ENCODE measurements around the gene ASXL1.

Gene ASXL1

DNA sequence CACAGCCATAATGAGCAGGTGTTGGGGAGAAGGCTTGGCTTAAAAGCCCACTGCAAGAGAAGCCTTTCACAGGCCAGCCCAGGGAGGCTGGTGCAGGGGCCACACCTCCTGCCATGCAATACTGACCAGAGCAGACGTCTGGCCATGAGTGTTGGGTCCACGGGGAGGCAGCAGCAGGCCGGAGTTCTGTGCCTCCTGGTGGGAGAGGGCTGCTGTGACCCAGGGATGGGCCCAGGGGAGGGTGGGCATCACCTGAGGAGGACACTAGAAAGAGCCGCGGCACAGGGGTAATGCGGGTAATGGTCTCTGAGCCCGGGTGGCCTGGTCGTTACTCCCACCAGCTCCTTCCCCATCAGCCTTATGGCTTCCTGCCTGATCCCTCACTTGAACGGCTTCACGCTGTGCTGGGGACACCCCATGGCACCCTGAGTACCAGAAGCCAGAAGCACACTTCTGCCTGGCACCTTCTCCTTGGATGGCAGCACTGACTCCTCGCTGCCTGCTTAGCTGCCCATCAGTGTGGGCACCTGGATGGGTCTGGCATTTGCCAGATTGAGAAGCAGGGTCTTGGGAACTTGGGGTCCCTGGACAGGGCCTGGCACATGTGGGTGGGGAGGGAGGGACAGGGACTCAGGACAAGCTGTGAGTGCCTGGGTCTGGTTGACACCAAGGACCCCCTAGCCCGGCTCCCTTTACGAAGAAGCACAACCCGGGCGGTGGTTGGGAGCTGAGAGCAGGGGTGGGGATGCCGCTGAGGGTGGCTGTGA, 108.8 kb downstream of the ASXL1 start:
- DNase-seq (ENCODE audit: low read depth) = no peak

DNA sequence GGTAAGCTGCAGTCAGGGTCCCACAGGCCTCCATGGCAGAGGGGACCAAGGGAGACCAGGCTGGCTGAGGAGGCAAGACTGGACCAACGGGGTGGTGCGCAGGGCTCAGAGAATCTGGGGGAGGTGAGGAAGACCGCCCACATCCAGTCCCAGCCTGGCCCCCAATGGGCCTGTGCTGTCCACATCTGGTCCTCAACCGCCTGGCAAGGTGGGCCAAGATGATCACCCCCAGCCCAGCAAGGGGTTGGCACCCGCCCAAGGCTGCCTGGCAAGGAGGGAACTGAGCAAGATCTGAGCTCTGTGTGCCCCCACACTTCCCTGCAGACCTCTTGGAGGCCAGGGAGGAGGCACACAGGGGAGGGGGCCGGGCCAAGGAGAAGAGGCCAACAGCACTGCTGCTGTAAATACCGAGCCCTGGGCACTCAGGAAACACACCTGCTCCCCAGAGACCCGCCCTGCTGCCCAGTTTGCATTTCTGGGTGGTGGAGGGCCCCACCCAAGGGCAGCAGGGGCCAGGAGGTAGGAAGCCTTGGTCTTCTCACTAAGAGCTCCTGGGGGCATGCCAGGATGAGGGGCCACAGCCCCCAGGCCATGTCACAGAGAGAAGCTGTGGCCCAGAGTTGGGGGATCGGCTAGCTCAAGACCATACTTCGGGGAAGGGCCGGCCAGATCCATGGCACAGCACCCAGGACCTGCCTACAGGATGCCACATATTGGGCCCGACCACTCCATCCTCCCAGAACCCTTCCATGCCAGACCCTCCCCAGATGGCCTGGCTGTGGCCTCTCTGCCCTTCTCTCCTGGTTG, 109.6 kb downstream of the ASXL1 start:
- DNase-seq (ENCODE audit: low read depth) = no peak

DNA sequence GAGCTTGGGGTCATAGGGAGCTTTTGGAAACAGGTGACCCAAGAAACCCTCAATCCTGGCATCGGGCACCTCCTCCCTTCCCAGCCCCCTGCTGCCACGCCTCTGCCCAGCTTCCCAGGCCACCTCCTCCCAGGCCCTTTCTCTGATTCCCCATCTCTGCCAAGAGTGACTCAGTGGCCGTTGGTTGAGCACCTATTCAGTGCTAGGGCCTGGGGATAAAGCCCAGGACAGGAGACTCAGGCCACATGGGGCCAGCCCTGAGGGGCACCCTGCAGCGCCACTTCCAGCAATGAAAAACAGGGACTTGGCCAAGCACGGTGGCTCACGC, 110.1 kb downstream of the ASXL1 start:
- no peak for DNase-seq (ENCODE audit: low read depth)

DNA sequence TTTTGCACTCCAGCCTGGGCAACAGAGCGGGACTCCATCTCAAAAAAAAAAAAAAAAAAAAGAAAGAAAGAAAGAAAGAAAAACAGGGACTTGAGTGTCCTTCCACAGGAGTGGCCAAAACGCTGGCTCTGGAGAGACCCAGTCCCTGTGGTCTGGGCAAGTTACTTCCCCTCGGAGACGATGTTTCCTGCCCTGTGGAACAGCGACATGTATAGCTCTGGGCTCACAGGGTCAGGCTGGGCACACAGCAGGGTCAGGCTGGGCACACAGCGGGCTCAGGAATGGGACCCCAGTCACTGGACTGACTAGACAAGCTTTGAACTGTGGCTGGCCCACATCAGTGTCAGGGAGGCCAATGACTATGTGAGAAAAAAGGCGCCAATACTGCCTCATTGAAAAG, 110.7 kb downstream of the ASXL1 start:
- DNase-seq (ENCODE audit: low read depth) = no peak

DNA sequence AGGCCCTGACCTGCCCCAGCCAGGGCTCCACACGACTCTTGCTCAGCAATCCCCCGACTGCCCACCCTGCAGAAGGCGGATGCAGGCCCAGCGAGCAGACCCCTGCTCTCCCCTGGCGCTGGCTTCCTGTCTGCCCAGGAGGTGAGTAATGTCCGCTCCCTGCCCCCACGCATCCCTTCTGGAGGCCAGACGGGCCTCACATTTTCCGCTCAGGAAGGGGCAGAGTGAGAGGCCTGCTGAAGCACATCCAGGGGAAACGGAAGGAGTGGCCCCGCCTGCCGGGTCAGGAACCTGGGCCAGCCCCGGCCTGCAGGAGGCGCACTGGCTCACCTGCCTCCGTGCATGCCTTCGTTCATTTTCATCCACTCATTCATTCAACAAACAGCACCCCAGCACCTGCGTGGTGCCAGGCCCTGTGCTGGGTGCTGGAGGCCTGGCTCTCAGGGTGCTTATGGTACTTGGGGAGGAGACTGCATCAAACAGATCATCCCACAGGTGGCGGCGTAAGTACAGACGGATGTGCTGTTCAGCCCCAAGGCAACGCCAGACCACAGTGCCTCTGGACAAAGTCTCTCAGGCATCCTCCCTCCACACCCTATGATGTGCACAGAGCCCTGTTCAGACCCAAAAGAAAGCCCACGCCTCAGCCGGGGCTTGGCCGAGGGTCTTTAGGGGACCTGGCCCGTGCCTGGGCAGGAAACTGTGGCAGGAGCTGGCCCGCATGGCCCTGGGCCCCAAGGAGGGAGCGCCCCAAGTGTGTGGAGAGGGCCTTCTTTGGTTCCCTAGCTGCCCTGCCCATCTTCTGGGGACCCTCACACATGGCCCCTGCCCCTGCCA, 112.1 kb downstream of the ASXL1 start:
- no peak for DNase-seq (ENCODE audit: low read depth)

DNA sequence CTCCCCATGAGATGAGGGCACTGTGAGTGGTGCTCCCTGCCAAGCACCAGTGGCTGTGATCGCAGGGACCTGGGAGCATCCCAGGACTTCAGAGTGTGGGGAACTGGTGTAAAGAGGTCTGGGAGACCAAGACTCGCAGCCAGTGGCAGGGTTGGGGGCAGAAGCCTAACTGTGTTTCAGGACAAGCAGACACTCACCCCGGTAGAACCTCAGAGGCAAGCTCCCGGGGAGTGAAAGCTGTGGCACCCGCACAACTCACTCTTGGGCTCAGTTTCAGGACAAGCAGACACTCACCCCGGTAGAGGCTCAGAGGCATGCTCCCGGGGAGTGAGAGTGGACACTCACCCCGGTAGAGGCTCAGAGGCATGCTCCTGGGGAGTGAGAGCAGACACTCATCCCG, 112.8 kb downstream of the ASXL1 start:
- DNase-seq (ENCODE audit: low read depth) = no peak

DNA sequence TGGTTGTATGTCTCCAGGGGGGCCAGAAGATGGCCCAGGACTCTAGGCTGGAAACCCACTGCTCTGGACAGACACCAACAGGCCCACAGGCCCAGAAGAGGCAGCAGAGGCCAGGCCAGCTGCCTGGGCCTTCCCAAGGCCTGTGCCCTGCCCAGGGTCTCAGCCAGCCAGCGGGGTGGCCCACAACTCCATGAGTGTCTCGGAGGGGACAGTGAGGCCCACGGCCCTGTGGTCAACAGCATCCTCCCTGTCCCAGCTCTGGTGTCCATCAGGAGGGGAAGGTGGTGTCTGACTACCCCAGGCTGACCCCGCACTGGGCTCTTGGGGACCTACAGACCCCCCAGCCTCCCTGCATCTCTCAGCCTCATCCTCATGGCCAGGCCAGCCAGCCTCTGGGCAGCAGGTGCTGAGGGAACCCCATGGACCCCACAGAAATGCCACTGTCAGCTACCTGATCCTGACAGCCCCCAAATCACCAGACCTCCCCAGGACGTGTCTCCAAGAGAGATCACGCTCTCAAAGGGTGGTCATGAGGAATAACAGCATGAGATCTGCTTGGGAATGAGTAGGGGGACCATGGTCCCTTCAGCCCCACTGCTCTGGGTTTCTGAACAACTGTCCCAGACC, 114.6 kb downstream of the ASXL1 start:
- no peak for DNase-seq (ENCODE audit: low read depth)

DNA sequence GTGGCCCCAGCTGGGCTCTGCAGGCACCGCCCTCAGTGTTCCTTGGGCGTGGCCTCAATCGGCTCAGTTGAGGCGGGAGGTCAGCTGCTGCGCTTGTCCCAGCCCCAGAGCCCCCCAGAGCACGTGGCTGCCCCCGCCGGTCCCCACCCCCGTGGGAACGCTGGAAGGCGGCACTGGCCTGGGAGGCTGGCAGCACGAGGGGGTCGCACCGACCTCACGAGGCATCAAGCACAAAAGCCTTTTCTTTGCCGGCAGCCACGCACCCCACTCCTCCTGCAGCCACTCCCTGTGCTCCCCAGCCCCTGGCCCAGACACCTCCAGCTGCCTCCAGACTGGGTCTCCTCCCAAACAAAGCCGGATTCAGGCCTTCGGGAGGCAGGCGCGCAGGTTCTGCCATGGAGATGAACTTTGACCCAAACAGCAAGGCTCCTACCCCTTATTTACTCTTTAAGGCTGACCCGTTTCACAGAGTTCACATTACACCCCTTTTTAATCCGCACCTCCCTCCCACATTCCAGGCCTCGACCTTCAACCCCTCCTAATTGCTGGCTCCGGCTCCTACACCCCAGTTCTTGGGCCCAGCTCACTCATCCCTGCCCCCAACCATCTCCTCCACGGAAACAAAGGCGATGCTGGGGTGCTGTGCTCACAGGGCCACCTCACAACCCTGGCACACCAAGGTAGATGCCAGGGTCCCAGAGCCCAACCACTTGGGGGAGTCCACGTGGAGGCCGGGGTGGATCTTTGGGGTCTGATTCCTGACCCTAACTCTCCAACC, 115.3 kb downstream of the ASXL1 start:
- DNase-seq (ENCODE audit: low read depth) = no peak

DNA sequence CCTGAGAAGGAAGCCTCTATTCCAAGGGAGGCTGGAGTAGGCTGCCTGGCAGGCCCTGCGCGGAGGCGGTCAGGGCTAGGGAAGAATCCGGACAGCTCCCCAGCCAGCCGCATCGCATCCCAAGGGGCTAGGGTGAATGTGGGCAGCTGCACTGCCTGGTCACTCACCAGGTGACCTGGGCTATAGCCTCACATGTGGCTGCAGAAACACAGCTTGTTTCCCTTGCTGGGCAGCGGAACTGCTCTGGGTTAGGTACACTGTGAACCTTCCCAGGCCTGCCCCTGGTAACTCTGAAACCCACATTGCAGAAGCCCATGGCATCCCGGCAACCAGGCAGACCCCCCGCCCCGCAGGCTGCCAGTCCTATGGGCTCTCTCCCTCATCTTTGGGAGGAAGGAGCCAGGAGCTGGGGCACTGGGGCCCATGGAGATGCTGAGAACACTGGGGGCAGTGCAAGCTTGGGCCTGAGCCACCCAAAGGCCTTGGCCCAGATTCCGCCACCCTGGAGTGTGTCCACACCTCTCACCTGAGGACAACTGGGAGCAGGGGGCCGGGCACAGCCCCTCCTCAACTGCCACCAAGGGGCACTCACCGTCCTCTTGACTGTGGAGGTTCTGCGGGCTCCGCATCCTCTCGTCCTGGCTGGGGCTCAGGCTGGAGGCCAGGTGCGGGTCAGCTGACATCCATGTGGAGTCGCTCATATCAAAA, 116.0 kb downstream of the ASXL1 start:
- DNase-seq (ENCODE audit: low read depth) = no peak

DNA sequence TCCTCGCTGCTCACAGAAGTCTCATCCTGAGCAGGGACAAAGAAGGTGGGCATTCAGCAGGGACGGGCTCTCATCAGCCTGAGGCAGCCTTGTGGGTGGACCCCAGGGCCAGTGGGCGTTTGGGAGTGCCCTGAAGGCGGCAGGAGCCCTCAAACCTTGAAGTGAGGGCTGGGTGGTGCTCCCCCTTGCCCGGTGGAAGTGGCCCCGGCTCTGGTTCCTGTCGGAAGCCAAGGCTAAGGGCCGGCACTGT, 116.5 kb downstream of the ASXL1 start:
- no peak for DNase-seq (ENCODE audit: low read depth)

DNA sequence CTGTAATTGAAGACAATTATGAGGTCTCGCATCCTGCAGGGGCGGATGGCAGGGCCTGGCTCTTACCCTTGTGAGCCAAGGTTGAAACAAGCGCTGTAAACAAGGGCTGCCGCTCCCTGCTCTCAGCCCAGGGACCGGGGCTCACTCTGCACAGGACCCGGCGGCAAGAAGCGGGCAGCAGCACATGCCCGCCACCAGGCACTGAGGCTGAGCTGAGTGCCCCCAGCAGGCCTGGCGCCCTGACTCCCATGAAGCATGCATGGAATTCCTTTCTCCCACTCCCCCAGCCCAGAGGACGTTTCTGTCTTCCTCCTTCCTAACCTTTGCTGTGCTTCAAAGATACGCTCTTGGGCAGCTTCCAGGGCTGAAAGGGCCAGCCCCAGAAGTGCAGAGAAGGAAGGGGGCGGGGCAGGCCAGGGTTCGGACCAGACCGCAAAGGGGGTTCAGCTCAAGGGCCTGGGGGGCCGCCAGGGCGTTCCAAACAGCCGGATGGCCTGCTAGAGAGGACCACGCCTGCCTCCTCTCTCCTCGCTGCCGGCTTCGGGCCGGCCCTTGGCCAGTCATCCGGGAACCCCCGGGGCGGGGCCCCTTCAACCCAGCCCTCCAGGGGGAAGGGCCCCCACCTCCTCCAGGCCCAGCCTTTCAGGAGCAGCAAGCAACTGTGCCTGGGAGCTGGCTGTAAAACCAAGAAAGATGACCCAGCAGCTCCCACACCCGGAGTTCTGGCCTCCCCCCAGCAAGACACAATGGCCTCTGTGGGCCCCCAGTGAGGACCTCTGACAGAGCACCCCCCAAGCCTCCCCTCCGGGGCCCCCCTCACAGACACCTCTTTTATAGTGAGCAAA, 117.1 kb downstream of the ASXL1 start:
- DNase-seq (ENCODE audit: low read depth) = peak; percentile 89

DNA sequence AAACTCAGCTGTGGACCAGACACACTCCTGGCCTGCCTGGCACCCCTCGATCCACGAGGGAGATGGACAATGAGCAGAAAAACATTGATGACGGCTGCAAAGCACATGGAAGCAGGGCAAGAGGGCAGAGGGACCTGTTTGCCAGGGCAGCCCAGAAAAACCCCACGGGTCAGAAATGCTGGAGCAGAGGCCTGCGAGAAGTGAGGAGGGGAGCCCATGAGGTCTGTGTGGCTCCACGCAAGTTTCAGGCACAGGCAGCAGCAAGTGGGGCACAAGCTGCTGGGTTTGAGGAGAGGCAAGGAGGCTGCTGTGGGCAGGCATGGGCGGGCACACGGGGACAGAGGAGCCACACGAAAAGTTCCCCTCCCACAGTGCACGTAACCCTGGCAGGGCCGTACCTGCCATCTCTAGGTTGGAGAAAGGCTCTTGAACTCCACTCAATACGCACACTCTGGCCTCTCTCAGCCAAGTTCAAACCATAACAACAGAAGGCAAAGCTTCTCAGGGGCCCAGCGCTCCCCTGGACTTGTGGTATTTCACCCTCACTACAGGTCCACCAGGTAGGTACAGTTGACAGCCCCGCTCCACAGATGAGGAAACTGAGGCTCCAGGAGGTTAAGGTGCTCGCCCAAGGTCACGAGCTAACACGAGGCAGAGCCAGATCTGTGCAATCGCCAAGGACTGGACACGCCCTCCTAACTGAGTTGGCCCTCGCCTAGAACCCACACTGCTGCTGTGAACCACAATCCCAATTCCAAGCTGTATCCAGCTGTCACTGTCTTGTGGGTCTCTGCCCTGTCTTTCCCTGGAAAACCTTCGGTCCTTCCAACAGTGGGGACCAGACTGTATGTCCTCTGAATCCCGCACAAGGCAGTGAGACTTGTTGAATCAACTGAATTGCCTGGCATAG, 118.8 kb downstream of the ASXL1 start:
- DNase-seq (ENCODE audit: low read depth) = no peak

DNA sequence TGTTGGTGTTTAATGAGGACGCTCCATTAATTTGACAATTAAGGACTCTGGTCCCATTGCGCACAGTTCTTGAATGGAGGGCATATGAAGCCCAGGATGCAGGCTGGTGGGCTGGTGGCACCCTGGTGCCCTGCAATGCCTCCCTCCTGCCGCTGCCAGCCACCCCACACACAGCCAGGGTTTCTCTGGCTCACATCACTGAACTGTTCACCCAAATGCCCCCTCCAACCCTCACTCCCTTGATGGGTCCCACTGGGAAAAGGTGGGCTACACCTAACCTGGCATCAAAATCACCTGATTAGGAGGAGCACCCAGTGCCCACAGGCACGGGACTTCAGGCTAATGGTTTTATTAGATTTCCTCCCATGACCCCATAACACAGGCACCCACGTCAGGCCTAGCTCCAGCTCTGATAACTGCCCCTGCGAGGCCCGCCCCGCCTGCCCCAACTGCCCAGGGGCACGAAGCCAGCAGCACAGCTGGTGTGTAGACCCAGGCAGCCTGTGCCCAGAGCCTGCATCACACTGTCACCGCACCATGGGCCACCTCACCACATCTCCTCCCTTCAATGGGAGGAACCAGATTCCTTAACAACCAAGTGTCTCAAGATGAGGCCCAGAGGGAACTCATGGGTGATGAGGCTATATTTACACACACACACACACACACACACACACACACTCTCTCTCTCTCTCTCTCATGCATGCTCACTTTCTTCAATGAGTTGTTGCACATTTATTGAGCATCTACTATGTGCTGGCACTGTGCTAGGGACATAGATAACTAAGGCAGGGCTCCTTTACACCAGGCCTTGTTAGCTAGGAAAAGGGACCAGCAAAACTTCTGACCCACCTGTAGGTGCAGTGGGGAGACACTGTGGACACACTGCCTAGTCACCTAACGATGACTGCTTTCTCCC, 119.7 kb downstream of the ASXL1 start:
- no peak for DNase-seq (ENCODE audit: low read depth)

DNA sequence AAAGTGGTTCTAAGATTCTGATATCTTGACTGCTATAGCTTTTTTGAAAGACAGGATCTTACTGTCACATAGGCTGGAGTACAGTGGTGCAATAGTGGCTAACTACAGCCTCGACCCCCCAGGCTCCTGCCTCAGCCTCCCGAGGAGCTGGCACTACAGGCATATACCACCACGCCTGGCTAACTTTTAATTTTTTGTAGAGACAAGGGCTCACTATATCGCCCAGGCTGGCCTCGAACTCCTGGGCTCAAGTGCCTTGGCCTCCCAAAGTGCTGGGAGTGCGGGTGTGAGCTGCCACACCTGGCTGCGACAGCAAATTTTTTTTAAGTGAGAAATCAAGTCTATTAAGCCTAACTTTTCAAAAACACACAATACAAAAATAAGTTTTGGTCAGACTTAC, 120.4 kb downstream of the ASXL1 start:
- DNase-seq (ENCODE audit: low read depth) = no peak

DNA sequence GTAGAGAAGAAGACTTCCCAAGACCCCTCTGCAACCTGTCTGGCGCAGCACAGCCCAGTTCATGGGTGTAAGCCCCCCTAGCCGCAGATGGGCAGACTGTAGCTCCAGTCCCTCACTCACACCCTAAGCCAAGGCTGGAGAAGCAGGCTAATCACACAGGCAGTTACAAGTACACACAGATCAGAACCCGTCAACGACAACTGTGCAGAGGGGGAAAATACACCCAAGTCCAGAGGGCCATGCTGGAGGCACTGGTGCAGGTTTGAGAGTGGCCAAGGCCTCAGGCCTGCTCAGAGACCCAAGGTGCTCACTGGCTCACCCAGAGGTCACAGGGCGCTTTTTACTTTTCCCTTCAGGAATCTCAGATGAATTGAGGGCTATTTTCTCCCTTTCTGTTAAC, 120.9 kb downstream of the ASXL1 start:
- DNase-seq (ENCODE audit: low read depth) = no peak

DNA sequence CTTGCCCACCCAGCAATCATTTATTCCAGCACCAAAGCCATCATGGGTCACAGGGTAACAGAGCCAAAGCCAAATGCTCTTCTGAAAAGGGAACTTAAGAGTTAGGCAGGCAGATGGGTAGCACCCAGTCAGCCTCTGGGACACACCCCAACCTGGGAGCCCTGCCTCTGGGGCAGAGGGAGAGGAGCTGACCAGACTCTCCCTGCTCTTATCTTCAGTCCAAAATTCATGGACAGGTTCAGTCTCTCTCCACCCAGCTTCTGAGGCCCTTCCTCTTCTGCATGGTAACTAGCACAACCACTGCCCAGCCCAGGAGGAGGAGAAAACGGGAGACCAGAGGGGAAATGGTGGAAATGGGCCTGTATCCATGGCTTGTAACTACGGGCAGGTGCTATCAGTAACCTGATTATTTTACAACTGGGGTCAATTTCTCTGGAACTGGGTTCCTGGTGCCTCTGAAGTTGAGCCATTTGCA, 121.6 kb downstream of the ASXL1 start:
- DNase-seq (ENCODE audit: low read depth) = no peak

DNA sequence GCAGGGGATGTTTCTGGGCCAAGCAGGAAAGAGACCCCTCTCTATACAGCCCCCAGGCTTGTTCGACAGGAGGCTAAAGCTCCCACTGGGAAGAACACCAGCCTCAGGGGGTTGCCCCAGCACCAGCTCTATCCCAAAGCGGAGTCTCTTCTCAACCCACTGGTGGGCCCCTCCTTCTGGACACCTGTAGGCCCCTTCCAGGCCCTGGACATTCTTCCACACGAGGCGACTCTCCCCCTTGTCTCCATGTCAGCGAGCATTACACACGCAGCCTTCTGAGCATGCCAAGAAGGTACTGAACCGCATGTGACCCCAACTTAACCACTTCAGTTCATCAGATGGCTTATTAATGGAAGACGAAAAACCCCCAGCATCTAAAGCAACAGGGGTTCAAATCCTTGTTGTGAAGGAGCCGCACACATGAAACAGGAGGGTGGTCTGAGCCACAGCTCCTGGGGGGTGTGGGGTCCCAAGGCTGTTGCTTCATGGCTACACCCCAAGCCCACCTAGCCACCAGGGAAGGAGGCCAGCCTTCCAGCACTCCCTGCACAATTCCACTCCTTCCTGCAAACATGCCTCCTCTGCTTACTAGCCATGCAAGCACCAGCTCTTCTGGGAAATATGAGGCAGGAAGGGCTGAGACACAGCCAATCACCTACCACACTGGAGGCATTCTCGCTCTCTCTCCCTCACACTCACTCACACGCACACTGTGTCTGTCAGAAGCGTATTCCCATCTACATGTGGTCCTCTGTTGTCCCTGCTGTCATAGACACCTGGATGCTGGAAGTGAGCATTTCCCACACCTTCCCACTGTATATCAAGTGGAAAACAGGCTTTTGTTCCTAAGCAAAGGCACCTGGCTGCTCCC, 122.5 kb downstream of the ASXL1 start:
- DNase-seq (ENCODE audit: low read depth) = no peak
